GM12878 (cell line): ENCODE measurements around the gene AP3B1.

ENCODE experiments used
- CTCF ChIP-seq, 3 experiments: IDR thresholded peaks in 2 of 3; conservative IDR thresholded peaks in 1 of 3; 2 replicates each; pipeline ENCODE4 v1.5.1; 2011; ENCODE audit warnings: low read depth in 3 of 3, low read length in 3 of 3, mild to moderate bottlenecking in 3 of 3, control low read depth in 2 of 3, moderate library complexity in 2 of 3, inconsistent platforms in 1 of 3, mixed read lengths in 1 of 3; ENCODE audit not compliant: control insufficient read depth in 2 of 3, insufficient read depth in 1 of 3; ENCODE audit errors: extremely low read depth in 1 of 3
- EGR1 ChIP-seq, 2 experiments: IDR thresholded peaks; 1 replicate in 1 of 2; 2 replicates in 1 of 2; pipeline ENCODE4 v1.6.1; 2011 to 2012; ENCODE audit warnings: low read depth in 2 of 2, low read length in 2 of 2, borderline replicate concordance in 1 of 2, mild to moderate bottlenecking in 1 of 2, moderate library complexity in 1 of 2
- HDAC6 ChIP-seq: fragments of 200-600 bp; sonication (generic); IDR thresholded peaks from one replicate; pipeline ENCODE4 v1.8.0; 2017; ENCODE audit warnings: antibody characterized with exemption; ENCODE audit not compliant: unreplicated experiment
- KDM1A ChIP-seq: fragments of 200-600 bp; sonication (generic); IDR thresholded peaks from 2 replicates; pipeline ENCODE4 v1.6.1; 2016; ENCODE audit warnings: borderline replicate concordance
- POLR2A ChIP-seq: IDR thresholded peaks from 2 replicates; pipeline ENCODE4 v1.6.1; 2011; ENCODE audit warnings: low read depth, mild to moderate bottlenecking, low read length
- SP1 ChIP-seq: IDR thresholded peaks from one replicate; pipeline ENCODE4 v1.6.1; 2011; ENCODE audit warnings: low read depth, low read length
- TCF3 ChIP-seq: IDR thresholded peaks from 2 replicates; pipeline ENCODE4 v1.6.1; 2012; ENCODE audit warnings: low read depth, mild to moderate bottlenecking, low read length, borderline replicate concordance; ENCODE audit not compliant: insufficient read depth
- ZSCAN29 ChIP-seq: fragments of 450-650 bp; IDR thresholded peaks from 2 replicates; pipeline ENCODE4 v1.6.1; 2017; ENCODE audit warnings: mild to moderate bottlenecking, moderate library complexity
- TF ChIP-seq, protein P1 (sequence below): IDR thresholded peaks from 2 replicates; pipeline ENCODE4 v1.6.1; 2012; ENCODE audit warnings: mild to moderate bottlenecking, low read depth, low read length

- TF ChIP-seq EGR1 (IDR thresholded peaks at IDR 0.05; ENCODE audit: borderline replicate concordance in 1 of 2, low read depth in 2 of 2, low read length in 2 of 2) (no peak), POLR2A (no peak), CTCF (IDR thresholded peaks at IDR 0.05 in 2 of 3, conservative IDR thresholded peaks at IDR 0.05 in 1 of 3; ENCODE audit: control insufficient read depth in 2 of 3, extremely low read depth in 1 of 3, insufficient read depth in 1 of 3, low read depth in 3 of 3, low read length in 3 of 3) (no peak), HDAC6 (no peak), ZSCAN29 (no peak), SP1 (no peak), TCF3 (no peak), KDM1A (no peak)
- TF ChIP-seq, protein P1, sequence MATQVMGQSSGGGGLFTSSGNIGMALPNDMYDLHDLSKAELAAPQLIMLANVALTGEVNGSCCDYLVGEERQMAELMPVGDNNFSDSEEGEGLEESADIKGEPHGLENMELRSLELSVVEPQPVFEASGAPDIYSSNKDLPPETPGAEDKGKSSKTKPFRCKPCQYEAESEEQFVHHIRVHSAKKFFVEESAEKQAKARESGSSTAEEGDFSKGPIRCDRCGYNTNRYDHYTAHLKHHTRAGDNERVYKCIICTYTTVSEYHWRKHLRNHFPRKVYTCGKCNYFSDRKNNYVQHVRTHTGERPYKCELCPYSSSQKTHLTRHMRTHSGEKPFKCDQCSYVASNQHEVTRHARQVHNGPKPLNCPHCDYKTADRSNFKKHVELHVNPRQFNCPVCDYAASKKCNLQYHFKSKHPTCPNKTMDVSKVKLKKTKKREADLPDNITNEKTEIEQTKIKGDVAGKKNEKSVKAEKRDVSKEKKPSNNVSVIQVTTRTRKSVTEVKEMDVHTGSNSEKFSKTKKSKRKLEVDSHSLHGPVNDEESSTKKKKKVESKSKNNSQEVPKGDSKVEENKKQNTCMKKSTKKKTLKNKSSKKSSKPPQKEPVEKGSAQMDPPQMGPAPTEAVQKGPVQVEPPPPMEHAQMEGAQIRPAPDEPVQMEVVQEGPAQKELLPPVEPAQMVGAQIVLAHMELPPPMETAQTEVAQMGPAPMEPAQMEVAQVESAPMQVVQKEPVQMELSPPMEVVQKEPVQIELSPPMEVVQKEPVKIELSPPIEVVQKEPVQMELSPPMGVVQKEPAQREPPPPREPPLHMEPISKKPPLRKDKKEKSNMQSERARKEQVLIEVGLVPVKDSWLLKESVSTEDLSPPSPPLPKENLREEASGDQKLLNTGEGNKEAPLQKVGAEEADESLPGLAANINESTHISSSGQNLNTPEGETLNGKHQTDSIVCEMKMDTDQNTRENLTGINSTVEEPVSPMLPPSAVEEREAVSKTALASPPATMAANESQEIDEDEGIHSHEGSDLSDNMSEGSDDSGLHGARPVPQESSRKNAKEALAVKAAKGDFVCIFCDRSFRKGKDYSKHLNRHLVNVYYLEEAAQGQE = no peak
Measured at GRCh38 chr5:77991084-77991483, 303.4 kb downstream of the AP3B1 start.
